SU-DHL-6 (cell line): Measurements from ENCODE around the gene RHOT1.

Source experiments
- H2AFZ ChIP-seq: fragments of 200-600 bp; sonication (generic); 2 replicates; pipeline ENCODE4 v1.6.1; 2014; ENCODE audit warnings: low read depth, mild to moderate bottlenecking, moderate library complexity, mixed read lengths, antibody characterized with exemption, low read length; ENCODE audit not compliant: severe bottlenecking
- H3F3A ChIP-seq: fragments of 200-600 bp; shearing (Covaris generic); 2 replicates; pipeline ENCODE4 v1.6.0; 2016; ENCODE audit warnings: antibody characterized with exemption, mild to moderate bottlenecking; ENCODE audit not compliant: insufficient read depth
- H3K27ac ChIP-seq: fragments of 200-600 bp; sonication (generic); 2 replicates; pipeline ENCODE4 v1.5.1; 2016; ENCODE audit warnings: low read depth, mild to moderate bottlenecking, low read length, moderate library complexity, mixed read lengths
- H3K27me3 ChIP-seq: fragments of 200-600 bp; sonication (generic), shearing (Covaris generic); 2 replicates; pipeline ENCODE4 v1.6.0; 2014; ENCODE audit warnings: mild to moderate bottlenecking, low read length
- H3K36me3 ChIP-seq: fragments of 200-600 bp; sonication (generic); 2 replicates; pipeline ENCODE4 v1.6.1; 2014; ENCODE audit warnings: mild to moderate bottlenecking, low read length, mixed read lengths
- H3K4me2 ChIP-seq: fragments of 300-600, 200-600 bp; shearing (Covaris generic), sonication (generic); 2 replicates; pipeline ENCODE4 v1.6.0; 2014; ENCODE audit warnings: low read length, low read depth, mild to moderate bottlenecking; ENCODE audit not compliant: poor library complexity, severe bottlenecking
- H3K4me3 ChIP-seq: fragments of 200-600 bp; sonication (generic); 2 replicates; pipeline ENCODE4 v1.5.1; 2014; ENCODE audit warnings: antibody characterized with exemption, low read length, mild to moderate bottlenecking, mixed read lengths; ENCODE audit not compliant: insufficient read depth, poor library complexity, severe bottlenecking
- H3K79me2 ChIP-seq: fragments of 200-600 bp; sonication (generic); 2 replicates; pipeline ENCODE4 v1.6.1; 2014; ENCODE audit warnings: mild to moderate bottlenecking, low read length, moderate library complexity; ENCODE audit not compliant: insufficient read depth
- H3K9ac ChIP-seq: fragments of 200-600 bp; sonication (generic); 2 replicates; pipeline ENCODE4 v1.7.0; 2014; ENCODE audit warnings: mild to moderate bottlenecking, low read length
- H3K9me2 ChIP-seq: fragments of 200-600 bp; sonication (generic); replicated peaks from 2 replicates; pipeline ENCODE4 v1.6.1; 2014; ENCODE audit warnings: low read length; ENCODE audit not compliant: insufficient read depth
- H3K9me3 ChIP-seq: fragments of 200-600 bp; sonication (generic); 2 replicates; pipeline ENCODE4 v1.6.1; 2014; ENCODE audit warnings: low read length, mixed read lengths; ENCODE audit not compliant: insufficient read depth
- H4K20me1 ChIP-seq: fragments of 200-600 bp; sonication (generic); 2 replicates; pipeline ENCODE4 v1.6.1; 2014; ENCODE audit warnings: low read depth, mild to moderate bottlenecking, antibody characterized with exemption, low read length, moderate library complexity, mixed read lengths
- EZH2phosphoT487 ChIP-seq: fragments of 200-600 bp; sonication (generic), shearing (Covaris generic); conservative IDR thresholded peaks from 2 replicates; pipeline ENCODE4 v1.6.1; 2018; ENCODE audit warnings: mild to moderate bottlenecking, antibody characterized with exemption, low read length, moderate library complexity, mixed read lengths
- TF ChIP-seq, protein P1 (sequence below): fragments of 200-600 bp; sonication (generic); IDR thresholded peaks from one replicate; pipeline ENCODE4 v1.5.1; 2017; ENCODE audit warnings: antibody characterized with exemption, mild to moderate bottlenecking, low read length, moderate library complexity; ENCODE audit not compliant: insufficient read depth, poor library complexity, severe bottlenecking

The RHOT1 gene

DNA sequence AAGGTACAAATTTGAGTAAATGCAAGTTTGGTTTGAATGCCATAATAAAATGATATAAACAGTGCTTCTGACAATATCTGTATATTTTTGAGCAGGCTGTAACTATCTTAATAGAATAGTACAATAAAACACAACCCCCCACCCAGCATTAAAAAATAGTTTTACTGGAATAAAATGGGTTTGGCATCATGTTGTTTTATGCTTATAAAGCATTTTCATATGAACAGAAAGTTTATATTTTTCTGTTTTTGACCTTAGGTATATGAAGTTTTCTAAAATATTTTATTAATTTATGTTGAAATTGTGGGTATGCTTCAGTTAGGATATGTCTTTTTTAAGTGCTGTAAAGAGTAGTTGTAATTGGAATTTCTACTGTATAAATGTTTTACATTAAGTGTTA lies 66.1 kb downstream of the RHOT1 start:
- Histone ChIP-seq H3F3A (0 out of 2 replicates have a peak, but pooled peaks cover 2% of the 10 kb centered on the region), H3K4me3 (no peak overlapping the region), H3K4me2 (no peak overlapping the region), H2AFZ (no peak overlapping the region), H3K9ac (no peak overlapping the region), H3K9me2 (no peaks in the 10 kb centered on the region), H3K79me2 (no peaks in the 10 kb centered on the region), H3K36me3 (peaks cover 33% of the 10 kb centered on the region; the same call in 1 of the 2 replicates), H3K27me3 (no peaks in the 10 kb centered on the region), H3K9me3 (no peaks in the 10 kb centered on the region), H3K27ac (no peak overlapping the region), H4K20me1 (no peaks in the 10 kb centered on the region)
- TF ChIP-seq EZH2phosphoT487 = no peak
- TF ChIP-seq, protein P1, sequence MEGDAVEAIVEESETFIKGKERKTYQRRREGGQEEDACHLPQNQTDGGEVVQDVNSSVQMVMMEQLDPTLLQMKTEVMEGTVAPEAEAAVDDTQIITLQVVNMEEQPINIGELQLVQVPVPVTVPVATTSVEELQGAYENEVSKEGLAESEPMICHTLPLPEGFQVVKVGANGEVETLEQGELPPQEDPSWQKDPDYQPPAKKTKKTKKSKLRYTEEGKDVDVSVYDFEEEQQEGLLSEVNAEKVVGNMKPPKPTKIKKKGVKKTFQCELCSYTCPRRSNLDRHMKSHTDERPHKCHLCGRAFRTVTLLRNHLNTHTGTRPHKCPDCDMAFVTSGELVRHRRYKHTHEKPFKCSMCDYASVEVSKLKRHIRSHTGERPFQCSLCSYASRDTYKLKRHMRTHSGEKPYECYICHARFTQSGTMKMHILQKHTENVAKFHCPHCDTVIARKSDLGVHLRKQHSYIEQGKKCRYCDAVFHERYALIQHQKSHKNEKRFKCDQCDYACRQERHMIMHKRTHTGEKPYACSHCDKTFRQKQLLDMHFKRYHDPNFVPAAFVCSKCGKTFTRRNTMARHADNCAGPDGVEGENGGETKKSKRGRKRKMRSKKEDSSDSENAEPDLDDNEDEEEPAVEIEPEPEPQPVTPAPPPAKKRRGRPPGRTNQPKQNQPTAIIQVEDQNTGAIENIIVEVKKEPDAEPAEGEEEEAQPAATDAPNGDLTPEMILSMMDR = no peak

GRCh38 chr17:32209608-32210007 lies 67.3 kb downstream of the RHOT1 start:
- no peaks in the 10 kb centered on the region for H3K9me2 ChIP-seq
- H3K4me2 ChIP-seq = no peak overlapping the region
- no peak overlapping the region for H3K4me3 ChIP-seq
- H3K36me3 ChIP-seq = peaks cover 28% of the 10 kb centered on the region; the same call in 1 of the 2 replicates
- H4K20me1 ChIP-seq = no peaks in the 10 kb centered on the region
- H3K9me3 ChIP-seq = no peaks in the 10 kb centered on the region
- no peaks in the 10 kb centered on the region for H3K79me2 ChIP-seq
- no peak overlapping the region for H2AFZ ChIP-seq
- no peak for TF ChIP-seq EZH2phosphoT487
- TF ChIP-seq, protein P1 = no peak
- H3F3A ChIP-seq = 0 out of 2 replicates have a peak, but pooled peaks cover 2% of the 10 kb centered on the region
- H3K9ac ChIP-seq = no peak overlapping the region
- H3K27ac ChIP-seq = no peak overlapping the region
- no peaks in the 10 kb centered on the region for H3K27me3 ChIP-seq

GRCh38 chr17:32211671-32212070 lies 69.4 kb downstream of the RHOT1 start:
- Histone ChIP-seq H3K27me3 (no peaks in the 10 kb centered on the region), H3K9me2 (no peaks in the 10 kb centered on the region), H4K20me1 (no peaks in the 10 kb centered on the region), H3K9me3 (no peaks in the 10 kb centered on the region), H3K4me3 (no peak overlapping the region), H3F3A (0 out of 2 replicates have a peak, but pooled peaks cover 2% of the 10 kb centered on the region), H2AFZ (no peak overlapping the region), H3K27ac (no peak overlapping the region), H3K36me3 (peaks cover 31% of the 10 kb centered on the region; the same call in 1 of the 2 replicates), H3K9ac (no peak overlapping the region), H3K4me2 (no peak overlapping the region), H3K79me2 (no peaks in the 10 kb centered on the region)
- TF ChIP-seq, protein P1 = no peak
- TF ChIP-seq EZH2phosphoT487 = no peak

DNA sequence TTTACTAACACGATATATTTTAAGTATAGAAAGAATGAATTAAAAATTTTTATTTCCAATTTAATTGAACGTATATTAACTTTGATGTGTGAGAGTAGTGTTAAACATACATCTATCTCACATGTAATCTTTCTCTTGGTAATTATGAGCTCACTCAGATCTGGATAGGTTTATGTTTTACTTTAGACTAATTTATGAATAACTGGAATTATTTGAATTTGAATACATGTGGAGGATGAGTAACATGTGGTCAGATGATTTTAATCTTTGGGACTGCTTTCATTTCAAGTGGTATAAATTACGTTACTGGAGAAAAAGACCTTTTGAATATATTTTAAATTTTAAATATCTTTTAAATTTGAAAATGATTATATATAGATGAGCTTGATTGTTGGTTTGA lies 73.4 kb downstream of the RHOT1 start:
- Histone ChIP-seq H3K9me3 (no peaks in the 10 kb centered on the region), H2AFZ (no peak overlapping the region), H3K4me3 (no peak overlapping the region), H3K79me2 (no peaks in the 10 kb centered on the region), H3K4me2 (no peak overlapping the region), H3K36me3 (peaks cover 9% of the 10 kb centered on the region; the same call in 1 of the 2 replicates), H3K27ac (no peak overlapping the region), H3K9ac (no peak overlapping the region), H3F3A (no peaks in the 10 kb centered on the region), H4K20me1 (no peaks in the 10 kb centered on the region), H3K27me3 (no peaks in the 10 kb centered on the region), H3K9me2 (no peaks in the 10 kb centered on the region)
- TF ChIP-seq, protein P1 = no peak
- TF ChIP-seq EZH2phosphoT487 = no peak
